Ramos (cell line): ENCODE data around the gene ZFYVE26.

ENCODE experiments used
- in situ Hi-C: fragments of 300-500 bp; cut with MboI; formaldehyde crosslinking; loops from one replicate; pipeline ENCODE4 v1.14.3; 2022; ENCODE audit warnings: low sequenced_read_pairs; ENCODE audit not compliant: unreplicated experiment

Gene ZFYVE26

DNA sequence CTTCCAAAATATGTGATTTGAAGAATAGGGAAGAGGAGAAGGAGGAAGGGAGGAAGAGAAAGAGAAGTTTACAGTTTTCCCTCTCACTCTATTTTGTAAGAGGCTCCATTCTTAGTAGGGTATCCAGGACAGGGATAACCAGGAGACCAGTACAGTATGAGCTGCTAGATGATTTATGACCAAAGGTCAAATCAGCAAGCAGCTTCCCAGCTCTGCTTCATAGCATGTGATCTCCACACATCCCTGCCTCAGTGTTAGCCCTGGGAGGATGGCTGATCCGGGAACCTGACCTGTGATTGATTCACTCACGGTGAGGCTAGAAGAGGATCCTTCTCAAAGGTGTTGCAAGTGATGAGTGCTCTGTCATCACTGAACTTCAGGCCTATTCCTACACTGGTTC is 98.1 kb downstream of the ZFYVE26 start:
- in situ Hi-C loops: no loop called here

- in situ Hi-C loops: no loop called here
Observed at GRCh38 chr14:67717048-67717447, 99.3 kb downstream of the ZFYVE26 start.

GRCh38 chr14:67710209-67710608 is 106.2 kb downstream of the ZFYVE26 start:
- in situ Hi-C loops: no loop called here

GRCh38 chr14:67709796-67710195 is 106.6 kb downstream of the ZFYVE26 start:
- in situ Hi-C loops: loop anchor here (10.0 kb wide), 2 partner anchors 125 to 285 kb away; no protein-coding TSS in a partner anchor

- in situ Hi-C loops: loop anchor here (10.0 kb wide), 2 partner anchors 125 to 285 kb away; no protein-coding TSS in a partner anchor
Observed at GRCh38 chr14:67709346-67709745, 107.0 kb downstream of the ZFYVE26 start.

- in situ Hi-C loops: loop anchor here (10.0 kb wide), 2 partner anchors 120 to 280 kb away; no protein-coding TSS in a partner anchor
Observed at GRCh38 chr14:67705211-67705610, 111.2 kb downstream of the ZFYVE26 start.

- in situ Hi-C loops: loop anchor here (10.0 kb wide), 2 partner anchors 120 to 280 kb away; no protein-coding TSS in a partner anchor
Observed at GRCh38 chr14:67704484-67705089, 111.8 kb downstream of the ZFYVE26 start.

DNA sequence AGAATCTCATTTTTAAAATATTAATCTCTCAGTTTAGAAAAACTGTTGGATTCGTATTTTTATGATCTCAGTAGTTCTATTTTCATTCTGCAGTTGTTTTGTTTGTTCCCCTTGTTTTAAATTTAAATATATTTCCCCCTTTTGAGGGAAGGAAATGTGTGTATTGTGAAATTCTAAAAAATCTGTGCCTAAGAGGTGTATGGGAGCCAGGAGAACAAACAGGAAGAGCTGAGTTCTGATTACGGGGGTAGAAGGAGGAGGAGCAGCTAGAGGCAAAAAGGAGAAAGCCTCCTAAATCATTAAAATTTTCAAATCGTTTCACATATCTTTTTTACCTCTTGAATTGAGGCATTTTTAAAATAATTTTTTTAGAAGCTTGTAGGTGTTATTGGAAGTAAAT is 112.4 kb downstream of the ZFYVE26 start:
- in situ Hi-C loops: loop anchor here (10.0 kb wide), 2 partner anchors 119 to 279 kb away; no protein-coding TSS in a partner anchor

- in situ Hi-C loops: loop anchor here (10.0 kb wide), 2 partner anchors 117 to 277 kb away; no protein-coding TSS in a partner anchor
Observed at GRCh38 chr14:67701492-67701891, 114.9 kb downstream of the ZFYVE26 start, which contains the start of gene RDH12. RDH12 (plus strand) TSS chr14:67701886; CDS start chr14:67722643, 20,757 bp downstream.

GRCh38 chr14:67698179-67698578 is 118.2 kb downstream of the ZFYVE26 start:
- in situ Hi-C loops: no loop called here

- in situ Hi-C loops: no loop called here
Observed at GRCh38 chr14:67697006-67697405, 119.4 kb downstream of the ZFYVE26 start.
